ENCODE data around the gene MSANTD2.

The MSANTD2 gene

GRCh38 chr11:124737638-124738305 is 62.4 kb downstream of the MSANTD2 start:
- TF ChIP-seq CTCF (conservative IDR thresholded peaks at IDR 0.05; ENCODE audit: low read depth) = no peak
- DNase-seq (ENCODE audit: low spot score) = no peak
- CTCF ChIA-PET = interaction anchor here (1.1 kb wide), 1 partner anchor 25 kb away, joined by 4 read pairs; no protein-coding TSS in a partner anchor
- POLR2A ChIA-PET (ENCODE audit: low non-redundant PET) = no interaction called here
- H3K27ac ChIP-seq = no peak overlapping the region

- no peak overlapping the region for H3K27ac ChIP-seq
- no peak for DNase-seq (ENCODE audit: low spot score)
- CTCF ChIA-PET = interaction anchor here (0.5 to 0.6 kb wide), 2 partner anchors 68 to 130 kb away, joined by 3 read pairs; no protein-coding TSS in a partner anchor
- POLR2A ChIA-PET (ENCODE audit: low non-redundant PET) = no interaction called here
- TF ChIP-seq CTCF (conservative IDR thresholded peaks at IDR 0.05; ENCODE audit: low read depth) = no peak
Measured at GRCh38 chr11:124736736-124737135, 63.5 kb downstream of the MSANTD2 start.

- no peak overlapping the region for H3K27ac ChIP-seq
- no peak for DNase-seq (ENCODE audit: low spot score)
- POLR2A ChIA-PET (ENCODE audit: low non-redundant PET) = no interaction called here
- CTCF ChIA-PET = no interaction called here
- no peak for TF ChIP-seq CTCF (conservative IDR thresholded peaks at IDR 0.05; ENCODE audit: low read depth)
Measured at GRCh38 chr11:124732230-124732629, 68.0 kb downstream of the MSANTD2 start.

GRCh38 chr11:124729571-124729970 is 70.6 kb downstream of the MSANTD2 start:
- no peak for TF ChIP-seq CTCF (conservative IDR thresholded peaks at IDR 0.05; ENCODE audit: low read depth)
- POLR2A ChIA-PET (ENCODE audit: low non-redundant PET) = no interaction called here
- CTCF ChIA-PET = no interaction called here
- H3K27ac ChIP-seq = no peak overlapping the region
- no peak for DNase-seq (ENCODE audit: low spot score)

GRCh38 chr11:124728134-124728533 is 72.1 kb downstream of the MSANTD2 start:
- CTCF ChIA-PET = no interaction called here
- DNase-seq (ENCODE audit: low spot score) = no peak
- POLR2A ChIA-PET (ENCODE audit: low non-redundant PET) = no interaction called here
- H3K27ac ChIP-seq = no peak overlapping the region
- no peak for TF ChIP-seq CTCF (conservative IDR thresholded peaks at IDR 0.05; ENCODE audit: low read depth)

GRCh38 chr11:124727474-124727873 is 72.7 kb downstream of the MSANTD2 start:
- no peak overlapping the region for H3K27ac ChIP-seq
- no peak for DNase-seq (ENCODE audit: low spot score)
- ChIA-PET CTCF (no interaction called here), POLR2A (ENCODE audit: low non-redundant PET) (interaction anchor here (0.8 kb wide), 1 partner anchor 16 kb away, joined by 8 read pairs; no protein-coding TSS in a partner anchor)
- no peak for TF ChIP-seq CTCF (conservative IDR thresholded peaks at IDR 0.05; ENCODE audit: low read depth)

Data from RWPE1 (cell line).